CD4-positive, alpha-beta T cell treated with Interleukin-6 at 100 ng/mL for 8 hours (primary cell): ENCODE data around the gene KNDC1.
"Not testable (repeated sequence)": the region's sequence is repeated elsewhere in the genome, so short reads cannot be mapped to it uniquely, and the experiment has no call there.

Source experiments
- DNase-seq: peaks from one replicate; pipeline ENCODE4 v3.0.0-alpha.2; 2020; ENCODE audit warnings: mixed read lengths, low spot score

KNDC1 gene

DNA sequence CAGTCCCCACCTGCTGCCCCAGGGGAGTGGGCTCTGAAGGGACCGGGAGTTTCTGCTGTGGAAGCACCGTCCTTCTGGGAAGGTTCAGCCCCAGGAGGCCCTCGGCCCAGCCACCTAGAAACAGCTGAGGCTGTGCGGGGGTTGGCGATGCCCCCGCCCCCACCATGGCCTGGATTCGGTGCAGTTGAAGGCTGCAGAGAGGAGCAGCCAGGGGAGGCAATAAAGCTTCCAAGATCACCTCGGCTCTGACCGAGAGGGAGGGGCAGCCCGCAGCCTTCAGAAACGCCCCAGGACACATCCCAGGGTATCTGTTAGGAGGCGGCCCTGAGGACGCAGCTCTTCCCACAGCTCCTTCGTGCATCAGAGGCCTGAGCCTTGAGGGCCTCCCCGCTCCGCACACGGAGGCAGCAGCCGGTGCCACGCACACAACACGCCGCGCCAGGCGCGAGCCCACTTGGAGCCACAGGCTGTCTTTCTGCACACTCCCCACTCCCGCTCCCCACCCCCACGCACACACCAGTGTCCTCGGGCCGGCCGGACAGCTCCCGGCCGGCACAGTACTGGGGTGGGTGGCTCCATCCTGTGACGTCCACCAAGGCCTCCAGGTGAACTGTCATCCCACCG is 1.6 kb downstream of the KNDC1 start:
- no peak for DNase-seq

DNA sequence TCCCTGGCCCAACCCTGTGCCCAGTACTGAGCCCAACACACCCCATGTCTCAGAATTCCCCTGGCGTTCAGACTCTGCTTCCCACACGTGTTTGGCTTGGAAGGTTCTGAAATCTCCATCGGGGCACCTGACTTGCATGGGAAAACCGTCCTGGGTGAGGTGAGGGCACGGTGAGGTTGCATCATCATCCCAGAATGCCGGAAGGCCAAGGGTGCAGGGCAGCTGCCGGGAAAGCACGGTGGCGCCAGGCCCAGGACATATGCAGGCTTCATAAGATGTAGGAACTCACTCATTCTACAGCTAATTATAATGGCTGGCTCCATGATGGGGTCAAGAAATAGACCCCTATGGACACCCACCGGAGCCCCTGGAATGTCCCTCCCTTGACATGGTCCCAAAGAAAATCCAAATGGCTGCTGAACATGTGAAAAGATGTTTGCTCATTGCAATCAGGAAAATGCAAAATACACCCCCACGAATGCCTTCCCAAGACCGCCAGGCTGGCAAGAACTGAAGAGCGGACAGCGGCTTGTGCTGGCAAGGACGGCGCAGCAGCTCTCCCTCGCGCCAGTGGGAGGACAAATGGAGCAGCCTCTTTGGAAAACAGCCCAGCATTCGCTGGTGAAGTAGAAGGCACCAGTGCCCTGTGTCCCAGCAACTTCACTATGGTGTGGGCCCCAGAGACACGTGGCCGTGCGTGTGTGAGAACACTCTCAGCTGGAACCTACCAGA is 2.3 kb downstream of the KNDC1 start:
- no peak for DNase-seq

DNA sequence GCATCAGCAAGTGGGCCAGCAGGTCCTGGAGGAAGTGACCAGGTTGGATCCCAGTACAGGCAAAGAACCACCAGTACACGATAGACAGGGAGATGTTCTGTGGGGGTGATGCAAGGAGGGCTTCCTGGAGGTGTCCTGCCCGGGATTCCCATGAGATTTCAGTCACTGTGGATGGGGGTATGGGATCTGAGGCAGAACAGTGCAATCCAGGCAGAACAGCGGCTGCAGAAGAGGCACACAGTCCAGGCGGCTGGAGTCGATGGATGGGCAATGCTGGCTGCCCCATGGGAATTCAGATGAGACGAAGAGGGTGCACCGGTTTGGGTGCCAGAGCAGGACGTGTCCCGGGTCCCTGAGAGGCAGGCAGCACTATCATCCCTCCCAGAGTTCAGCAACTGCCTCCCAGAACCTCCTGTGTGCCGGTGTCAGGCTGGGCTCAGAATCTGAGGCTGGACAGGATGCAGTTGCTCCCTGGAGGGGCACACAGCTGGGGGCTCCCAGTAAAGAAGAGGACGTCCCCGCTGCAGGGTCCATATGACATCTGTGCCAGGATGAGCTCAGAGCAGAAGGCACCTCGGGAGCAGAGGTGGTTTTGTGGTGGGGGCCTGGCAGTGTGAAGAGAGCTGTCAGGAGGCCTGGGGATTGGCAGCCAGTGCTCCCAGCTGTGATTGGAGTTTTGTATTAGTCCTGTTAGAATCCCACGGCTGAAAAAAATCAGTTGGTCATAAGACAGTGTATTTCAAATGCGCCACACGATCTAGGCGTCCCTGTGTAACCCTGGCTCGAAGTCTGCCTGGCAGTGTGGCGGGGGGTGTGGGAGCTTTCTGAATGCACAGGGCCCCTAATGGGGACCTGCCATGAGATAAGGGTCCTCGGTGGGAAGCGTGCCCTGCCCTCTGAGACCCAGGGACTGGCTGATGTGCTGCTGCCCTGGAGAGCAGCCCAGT is 3.2 kb downstream of the KNDC1 start:
- DNase-seq = no peak

DNA sequence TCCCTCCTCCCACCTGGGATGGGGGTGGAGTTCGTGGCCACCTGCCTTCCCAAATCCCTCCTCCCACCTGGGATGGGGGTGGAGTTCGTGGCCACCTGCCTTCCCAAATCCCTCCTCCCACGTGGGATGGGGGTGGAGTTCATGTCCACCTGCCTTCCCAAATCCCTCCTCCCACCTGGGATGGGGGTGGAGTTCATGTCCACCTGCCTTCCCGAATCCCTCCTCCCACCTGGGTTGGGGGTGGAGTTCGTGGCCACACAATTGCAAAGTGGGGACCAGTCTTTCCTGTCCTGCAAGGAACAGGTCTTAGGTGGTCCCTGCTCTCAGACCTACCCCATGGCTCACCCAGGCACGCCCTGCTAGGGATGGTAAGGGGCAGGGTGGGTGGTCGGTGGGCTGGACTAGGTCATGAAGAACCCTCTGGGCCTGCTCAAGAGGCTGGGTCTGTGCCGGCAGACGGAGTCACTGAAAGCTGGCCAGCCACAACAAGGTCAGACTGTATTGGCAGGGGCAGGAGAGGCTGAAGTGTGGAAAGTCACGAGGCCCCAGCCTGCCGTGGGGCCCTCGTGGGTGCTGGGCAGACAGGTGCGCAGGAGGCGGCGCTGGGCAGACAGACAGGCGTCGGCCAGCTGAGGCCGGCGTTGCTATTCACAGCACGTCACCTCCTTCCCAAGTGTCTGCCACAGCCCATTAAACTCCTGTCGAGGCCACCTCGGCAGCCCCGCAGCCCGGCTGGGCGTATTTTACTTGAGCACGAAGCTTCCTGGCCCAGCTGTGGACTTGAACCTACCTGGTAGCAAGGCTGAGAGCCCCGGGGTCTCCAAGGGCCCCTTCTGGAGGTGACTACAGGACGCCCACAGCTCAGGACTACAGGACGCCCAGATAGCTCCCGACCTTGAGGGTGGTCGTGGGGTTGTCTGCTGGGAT is 4.1 kb downstream of the KNDC1 start:
- no peak for DNase-seq

DNA sequence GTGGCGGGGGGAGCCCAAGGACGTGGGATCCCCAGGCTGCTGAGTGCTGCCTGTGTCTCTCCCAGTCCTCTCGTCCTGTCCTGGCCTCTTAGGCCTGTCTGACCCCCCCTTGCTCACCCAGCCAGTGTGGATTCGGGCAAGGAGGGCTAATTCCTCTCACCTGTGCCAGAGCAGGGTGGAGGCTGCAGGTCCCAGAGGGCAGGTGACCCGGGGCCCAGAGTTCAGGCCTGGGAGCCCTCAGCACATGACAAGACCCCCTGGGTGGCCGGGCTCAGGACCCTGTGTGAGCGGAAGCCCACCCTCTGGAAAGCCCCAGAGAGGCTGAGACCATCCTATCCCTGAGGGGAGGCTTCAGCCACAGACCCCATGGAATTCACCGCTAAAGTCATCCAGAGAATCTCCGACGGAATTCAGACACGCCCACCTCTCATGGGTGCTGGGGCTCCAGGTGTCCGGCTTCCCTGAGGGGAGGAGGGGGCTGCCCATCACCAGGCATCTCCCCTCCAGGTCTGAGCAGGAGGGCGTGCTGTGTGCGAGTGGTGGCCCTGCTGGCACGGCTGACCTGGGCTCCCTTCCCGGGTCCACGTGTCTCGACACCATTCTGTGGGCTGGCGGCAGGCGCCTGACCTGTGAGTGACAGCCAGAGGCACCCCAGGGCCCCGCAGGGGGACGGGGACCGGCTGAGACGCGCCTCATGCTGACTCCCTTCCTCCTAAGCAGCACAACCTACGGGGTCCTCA is 5.0 kb downstream of the KNDC1 start:
- DNase-seq = no peak

DNA sequence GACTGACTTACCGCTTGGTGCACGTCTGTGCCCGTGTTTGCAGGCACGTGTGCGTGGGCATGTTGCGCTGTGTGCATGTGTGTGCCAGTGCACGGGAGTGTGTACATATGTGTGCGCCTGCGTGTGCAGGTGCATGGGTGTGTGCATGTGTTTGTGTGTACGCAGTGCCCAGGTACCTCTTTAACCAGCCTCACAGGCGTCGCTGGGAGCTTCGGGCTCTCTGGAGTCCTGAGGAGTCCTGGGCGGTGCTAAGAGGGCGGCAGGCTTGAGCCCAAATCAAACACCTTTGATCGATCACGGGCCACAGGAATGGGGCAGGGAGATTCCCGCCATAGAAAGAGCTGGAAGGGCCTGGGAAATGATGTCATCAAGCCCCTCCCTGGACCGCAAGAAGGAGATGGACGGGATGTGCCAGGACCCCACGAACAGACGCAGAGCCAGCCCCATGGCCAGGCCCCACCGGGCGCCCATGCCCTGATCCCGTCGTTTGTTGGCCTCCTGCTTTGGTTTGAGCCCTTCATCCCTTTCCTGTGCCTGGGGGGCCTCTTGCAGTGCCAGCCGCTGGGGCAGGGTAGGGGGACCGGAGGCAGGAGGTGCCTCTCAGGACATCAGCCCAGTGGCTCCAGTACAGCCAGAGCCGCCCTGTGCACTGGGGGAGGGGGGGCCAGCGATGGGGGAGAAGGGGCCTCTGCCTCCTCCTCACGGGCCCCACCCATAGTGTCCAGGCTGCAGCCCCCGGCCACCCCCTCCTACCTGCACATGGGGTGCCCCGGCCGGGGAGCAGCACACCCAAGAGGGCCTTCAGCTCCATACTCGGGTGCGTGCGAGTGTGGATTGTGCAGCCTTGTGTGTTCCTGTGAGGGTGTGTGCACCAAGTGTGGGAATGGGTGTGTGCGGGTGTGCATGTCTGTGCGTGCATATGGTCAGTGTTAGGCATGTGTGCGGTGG is 5.8 kb downstream of the KNDC1 start:
- no peak for DNase-seq

DNA sequence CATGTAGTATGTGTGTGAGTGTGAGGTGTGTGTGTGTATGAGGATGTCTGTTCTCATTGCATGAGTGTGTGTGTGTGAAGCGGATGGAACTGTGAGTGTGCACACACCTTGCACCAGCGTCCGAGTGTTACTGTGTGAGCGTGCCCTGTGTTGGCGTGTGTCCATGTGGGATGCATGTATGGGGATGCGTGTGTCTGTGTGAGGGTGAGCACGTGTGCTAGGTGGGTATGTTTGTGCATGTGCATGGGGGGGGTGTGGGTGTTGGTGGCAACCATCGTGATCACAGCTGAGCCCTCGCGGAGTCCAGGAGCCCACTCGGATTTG is 6.4 kb downstream of the KNDC1 start:
- no peak for DNase-seq

DNA sequence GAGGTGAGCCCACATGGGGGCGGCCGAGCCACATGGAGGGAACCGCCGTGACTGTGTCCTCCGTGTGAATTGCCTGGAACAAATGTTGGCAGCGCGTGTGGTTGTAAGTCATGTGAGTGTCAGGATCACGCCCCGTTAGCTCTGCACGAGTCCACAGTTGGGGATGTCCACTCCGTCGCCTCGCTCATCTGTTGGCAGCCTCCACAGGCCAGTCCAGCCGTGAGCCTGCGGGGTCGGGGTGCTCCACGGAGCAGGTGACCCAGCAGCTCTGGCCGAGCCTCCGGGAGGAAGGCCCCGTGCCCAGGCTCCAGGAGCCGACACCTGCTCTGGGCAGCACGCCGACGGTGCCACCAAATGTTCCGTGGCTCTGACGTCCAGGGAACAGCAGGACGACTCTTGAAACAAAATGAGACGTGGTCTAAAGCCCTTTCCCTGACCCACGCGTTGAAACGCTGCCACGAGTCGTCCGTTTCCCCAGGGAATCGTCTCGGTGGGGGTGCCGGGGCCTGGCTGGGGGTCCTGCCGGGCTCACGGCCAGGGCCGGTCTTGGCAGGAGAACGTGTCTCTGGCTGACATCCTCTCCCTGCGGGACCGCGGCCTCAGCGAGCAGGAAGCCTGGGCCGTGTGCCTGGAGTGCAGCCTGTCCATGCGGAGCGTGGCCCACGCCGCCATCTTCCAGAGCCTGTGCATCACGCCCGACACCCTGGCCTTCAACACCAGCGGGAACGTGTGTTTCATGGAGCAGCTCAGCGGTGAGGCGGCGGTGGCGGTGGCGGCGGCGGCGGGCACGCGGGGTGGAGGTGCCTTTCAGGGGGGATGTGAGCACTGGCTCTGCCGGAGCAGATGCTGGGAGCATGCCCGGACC is 7.0 kb downstream of the KNDC1 start:
- no peak for DNase-seq

DNA sequence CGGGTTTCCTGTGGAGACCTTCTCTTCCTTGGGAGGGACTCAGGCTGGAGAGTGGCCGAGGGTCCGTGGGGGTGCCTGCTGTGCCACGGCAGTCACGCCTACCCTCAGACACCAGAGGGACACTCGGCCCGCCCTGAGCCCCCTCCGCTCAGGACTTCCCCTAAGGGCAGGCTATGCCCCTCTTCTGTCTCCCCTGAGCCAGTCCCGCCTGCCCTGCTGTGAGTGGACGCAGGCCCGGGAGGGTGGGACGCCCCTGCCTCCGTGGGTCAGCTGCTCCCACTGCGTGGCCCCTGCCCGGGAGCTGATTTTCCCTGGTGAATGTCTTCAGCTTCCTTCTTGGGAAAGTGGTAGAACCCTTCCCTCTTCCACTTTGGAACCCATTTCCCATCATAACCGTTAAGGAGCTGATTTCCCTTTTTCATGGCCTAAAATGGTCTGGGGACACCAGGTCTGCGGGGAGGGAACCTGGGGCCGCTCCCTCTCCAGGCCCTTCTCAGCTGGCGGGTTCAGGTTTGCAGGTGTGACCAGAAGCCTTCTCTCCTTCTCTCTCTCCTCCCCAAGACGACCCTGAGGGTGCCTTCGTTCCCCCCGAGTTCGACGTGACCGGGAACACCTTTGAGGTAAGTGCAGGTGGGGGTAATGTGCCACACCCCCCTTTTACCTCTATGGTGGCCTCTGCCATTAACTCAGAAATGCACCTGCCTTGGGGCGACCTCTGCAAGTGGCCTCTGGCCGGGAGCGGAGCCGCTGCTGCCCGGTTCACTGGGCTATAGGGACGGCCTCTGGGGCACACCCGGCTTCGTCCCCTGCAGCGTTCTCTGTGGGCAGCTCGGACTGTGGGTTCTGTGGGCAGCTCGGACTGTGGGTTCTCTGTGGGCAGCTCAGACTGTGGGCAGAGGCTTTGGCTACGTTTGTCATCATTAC is 7.9 kb downstream of the KNDC1 start:
- no peak for DNase-seq

DNA sequence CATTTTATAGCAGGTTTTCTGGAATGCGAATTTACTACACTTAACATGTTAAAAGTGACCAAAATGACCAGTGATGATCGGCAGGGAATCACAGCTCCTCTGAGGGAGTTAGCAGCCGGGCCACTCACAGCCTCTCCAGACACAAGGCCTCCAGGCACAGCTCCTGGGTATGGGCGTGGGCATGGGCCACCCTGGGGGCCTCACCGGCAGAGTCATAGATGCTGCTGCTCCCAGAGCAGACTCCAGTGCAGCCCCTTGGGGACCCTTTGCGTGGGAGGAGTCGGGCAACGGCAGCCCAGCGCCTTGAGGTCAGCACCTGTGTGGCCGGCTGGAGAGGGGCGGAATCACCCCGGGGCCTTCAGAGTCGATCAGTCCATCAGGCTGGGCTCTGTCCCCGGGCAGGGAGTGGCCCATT is 8.6 kb downstream of the KNDC1 start:
- DNase-seq = no peak

DNA sequence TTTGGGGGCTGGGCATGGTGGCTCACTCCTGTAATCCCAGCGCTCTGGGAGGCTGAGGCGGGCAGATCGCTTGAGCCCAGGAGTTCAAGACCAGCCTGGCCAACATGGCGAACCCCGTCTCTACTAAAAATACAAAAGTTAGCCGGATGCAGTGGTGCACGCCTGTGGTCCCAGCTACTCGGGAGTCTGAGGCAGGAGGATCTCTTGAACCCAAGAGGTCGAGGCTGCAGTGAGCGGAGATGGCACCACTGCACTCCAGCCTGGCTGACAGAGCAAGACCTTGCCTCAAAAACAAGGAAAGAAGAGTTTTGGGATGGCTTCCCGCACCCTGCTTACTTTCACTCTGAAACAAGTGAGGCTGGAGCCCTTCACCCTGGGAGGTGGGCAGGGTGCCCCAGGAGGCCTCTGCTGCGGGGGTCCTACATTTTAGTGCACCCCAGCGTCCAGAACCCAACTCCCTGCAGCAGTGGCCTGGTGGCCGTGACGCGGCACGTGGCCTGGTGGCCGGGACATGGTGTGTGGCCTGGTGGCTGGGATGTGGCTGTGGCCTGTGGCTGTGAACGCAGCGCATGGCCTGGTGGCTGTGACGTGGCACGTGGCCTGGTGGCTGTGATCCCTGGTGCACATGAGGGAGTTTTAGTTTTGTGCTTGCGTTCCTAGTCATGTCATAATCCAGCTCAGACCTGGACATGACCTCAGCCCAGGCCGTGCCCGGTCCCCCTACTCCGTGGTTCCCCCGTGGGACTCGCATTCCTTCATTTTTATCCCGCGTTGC is 9.3 kb downstream of the KNDC1 start:
- DNase-seq = no peak

DNA sequence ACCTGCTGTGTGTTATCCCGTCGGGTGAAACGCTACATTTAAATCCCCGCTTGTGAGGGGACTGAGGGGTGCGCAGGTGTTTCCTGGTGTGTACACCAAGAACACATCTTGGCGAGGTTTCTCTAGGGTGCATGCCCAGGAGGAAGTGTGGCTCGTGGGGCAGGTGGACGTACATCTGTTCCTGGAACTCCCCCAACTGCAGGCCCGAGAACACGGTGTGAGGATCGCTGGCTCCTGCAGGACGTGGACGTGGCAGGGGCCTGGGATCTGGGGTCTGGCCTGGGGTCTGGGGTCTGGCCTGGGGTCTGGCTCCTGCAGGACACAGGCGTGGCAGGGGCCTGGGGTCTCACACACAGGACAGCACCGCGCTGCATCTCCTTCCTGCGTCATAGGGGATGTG is 10.1 kb downstream of the KNDC1 start:
- no peak for DNase-seq

DNA sequence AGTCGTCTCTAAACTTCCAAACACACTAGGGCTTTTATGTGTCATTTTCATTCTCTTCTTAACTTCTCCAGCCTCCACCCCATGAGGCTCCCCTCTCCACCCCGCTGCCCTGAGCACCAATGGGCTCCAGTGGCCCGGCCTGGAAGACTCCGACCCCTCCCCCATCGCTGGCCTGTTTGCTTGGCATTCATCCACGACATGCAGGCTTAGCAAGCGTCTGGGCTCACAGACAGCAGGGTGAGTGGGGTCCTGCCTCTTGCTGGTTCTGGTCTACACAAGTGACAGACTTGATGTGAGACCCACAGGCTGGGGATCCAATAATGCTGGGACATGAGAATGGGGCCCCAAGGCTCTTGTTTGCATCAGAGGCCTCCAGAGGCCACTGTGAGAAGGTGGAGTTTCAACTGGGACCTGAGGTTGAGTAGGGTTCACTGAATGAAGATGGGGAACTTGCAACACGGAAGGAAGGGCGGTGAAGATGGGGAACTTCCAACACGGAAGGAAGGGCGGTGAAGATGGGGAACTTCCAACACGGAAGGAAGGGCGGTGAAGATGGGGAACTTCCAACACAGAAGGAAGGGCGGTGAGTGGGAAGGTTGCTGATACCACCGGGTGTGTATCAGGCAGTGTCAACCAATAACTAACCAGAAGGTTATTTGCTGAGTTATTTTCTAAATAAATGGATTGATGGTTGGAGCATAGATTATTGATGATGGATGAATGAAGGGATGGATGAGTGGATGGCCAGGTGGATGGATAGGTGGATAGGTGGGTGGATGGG is 14.0 kb downstream of the KNDC1 start:
- no peak for DNase-seq

DNA sequence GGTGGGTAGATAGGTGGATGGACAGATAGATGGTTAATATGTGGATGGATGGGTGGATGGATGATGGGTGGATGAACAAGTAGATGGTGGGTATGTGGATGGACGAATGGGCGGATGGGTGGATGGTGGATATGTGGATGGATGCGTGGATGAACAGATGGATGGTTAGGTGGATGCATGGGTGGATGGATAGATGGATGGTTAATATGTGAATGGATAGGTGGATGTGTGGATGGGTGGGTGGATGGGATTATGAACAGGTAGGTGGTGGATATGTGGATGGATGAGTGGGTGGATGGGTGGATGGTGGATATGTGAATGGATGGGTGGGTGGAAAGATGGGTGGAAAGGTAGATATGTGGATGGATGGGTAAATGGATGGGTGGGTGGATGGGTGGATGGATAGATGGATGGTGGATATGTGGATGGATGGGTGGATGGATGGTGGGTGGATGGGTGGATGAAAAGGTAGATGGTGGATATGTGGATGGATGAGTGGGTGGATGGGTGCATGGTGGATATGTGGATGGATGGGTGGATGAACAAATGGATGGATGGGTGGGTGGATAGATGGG is 14.8 kb downstream of the KNDC1 start:
- no peak for DNase-seq

DNA sequence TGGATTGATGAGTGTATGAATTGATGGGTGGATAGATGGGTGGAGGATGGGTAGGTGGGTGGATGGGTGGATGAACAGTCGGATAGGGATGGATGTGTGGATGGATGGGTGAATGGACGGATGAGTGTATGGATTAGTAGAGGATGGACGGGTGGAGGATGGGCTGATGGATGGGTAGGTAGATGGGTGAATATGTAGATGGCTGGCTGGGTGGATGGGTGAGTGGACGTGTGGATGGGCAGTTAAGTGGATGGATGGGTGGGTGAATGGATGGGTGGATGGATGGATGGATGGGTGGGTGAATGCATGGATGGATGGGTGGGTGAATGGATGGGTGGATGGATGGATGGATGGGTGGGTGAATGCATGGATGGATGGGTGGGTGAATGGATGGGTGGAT is 15.6 kb downstream of the KNDC1 start:
- DNase-seq = not testable (repeated sequence)

DNA sequence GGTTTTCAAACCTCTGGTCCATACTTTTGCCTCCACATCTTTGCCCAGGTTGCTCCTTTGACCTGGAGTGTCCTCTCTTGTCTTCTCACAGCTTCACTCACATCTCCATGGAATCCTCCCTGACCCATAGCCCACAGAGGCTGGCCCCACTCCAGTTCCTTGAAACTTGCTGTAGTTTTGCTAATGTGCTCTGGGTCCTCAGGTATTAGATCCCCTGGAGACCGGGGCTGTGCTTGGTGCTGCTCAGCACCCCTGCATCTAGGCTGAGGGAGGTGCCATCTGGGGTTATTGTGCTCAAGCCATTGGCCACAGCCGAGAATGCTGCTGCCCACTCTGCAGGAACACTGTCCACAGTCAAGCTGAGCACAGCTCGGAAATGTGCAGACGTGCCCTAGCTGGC is 16.5 kb downstream of the KNDC1 start:
- DNase-seq = no peak
